ENCODE data around the gene MAN2B2.

DNA sequence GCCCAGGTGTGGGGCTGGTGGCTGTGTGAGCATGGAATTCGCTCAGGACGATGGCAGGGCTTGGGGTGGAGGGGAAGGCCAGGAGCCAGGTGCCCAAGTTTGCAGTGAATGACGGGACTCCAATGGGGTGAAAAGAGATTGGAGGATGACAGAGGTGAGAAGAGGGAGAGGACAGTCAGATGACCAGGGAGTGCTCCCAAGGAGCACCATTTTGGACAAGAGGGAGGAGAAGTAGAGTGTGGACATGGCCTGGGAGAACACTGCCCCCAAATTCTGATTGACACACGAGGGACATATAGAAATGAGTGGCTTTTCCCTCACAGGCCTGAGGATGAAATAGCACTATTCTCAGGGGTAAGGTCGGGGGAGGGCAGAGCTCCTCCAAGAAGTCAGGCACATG lies 72.2 kb downstream of the MAN2B2 start:
- no peak for TF ChIP-seq POLR2AphosphoS5 (IDR thresholded peaks at IDR 0.05)
- TF ChIP-seq, protein P1, sequence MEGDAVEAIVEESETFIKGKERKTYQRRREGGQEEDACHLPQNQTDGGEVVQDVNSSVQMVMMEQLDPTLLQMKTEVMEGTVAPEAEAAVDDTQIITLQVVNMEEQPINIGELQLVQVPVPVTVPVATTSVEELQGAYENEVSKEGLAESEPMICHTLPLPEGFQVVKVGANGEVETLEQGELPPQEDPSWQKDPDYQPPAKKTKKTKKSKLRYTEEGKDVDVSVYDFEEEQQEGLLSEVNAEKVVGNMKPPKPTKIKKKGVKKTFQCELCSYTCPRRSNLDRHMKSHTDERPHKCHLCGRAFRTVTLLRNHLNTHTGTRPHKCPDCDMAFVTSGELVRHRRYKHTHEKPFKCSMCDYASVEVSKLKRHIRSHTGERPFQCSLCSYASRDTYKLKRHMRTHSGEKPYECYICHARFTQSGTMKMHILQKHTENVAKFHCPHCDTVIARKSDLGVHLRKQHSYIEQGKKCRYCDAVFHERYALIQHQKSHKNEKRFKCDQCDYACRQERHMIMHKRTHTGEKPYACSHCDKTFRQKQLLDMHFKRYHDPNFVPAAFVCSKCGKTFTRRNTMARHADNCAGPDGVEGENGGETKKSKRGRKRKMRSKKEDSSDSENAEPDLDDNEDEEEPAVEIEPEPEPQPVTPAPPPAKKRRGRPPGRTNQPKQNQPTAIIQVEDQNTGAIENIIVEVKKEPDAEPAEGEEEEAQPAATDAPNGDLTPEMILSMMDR (IDR thresholded peaks at IDR 0.05 in 8 of 11, conservative IDR thresholded peaks at IDR 0.05 in 3 of 11), result no peak
- TF ChIP-seq POLR2A (IDR thresholded peaks at IDR 0.05), result no peak
